Fibroblast of the aortic adventitia (primary cell): Measurements from ENCODE around the gene RPS6KB1. TPM values are rescaled to one million over a fixed set of nuclear protein-coding genes. Genes with fewer than 3 reads are reported as not detected.

ENCODE experiments used
- small RNA-seq: library from RNA; depleted of rRNA; stranded (forward); fragments of <200 nt; gene quantifications from one replicate; pipeline ENCODE3, GENCODE V24; 2012
- total RNA-seq: library from RNA; depleted of rRNA; stranded (reverse); fragments of >200 nt; gene quantifications from 2 replicates; pipeline ENCODE4 v1.2.3, GENCODE V29; 2012; ENCODE audit warnings: low replicate concordance

The RPS6KB1 gene
- total RNA-seq, 1 donor: 23.2 TPM

Small RNA genes within 50 kb of the gene (small RNA-seq; reads per million reads assigned to genes)
- gene RNU6-450P: not detected
- not detected for gene RPS29P21

Other genes starting within 250 kb of the RPS6KB1 start
- gene PTRH2, start 185.7 kb upstream of the RPS6KB1 start, total RNA-seq: 21.6 and 21.7 TPM in 2 replicates
- gene VMP1, start 185.5 kb upstream of the RPS6KB1 start, total RNA-seq: 134 and 234 TPM in 2 replicates
- 4.0 and 6.9 TPM in 2 replicates for gene TUBD1, start 178 bp upstream of the RPS6KB1 start, total RNA-seq
- 9.6 and 15.0 TPM in 2 replicates for gene RNFT1, start 71.6 kb downstream of the RPS6KB1 start, total RNA-seq
- 15.0 and 27.3 TPM in 2 replicates for gene HEATR6, start 185.8 kb downstream of the RPS6KB1 start, total RNA-seq